Suprapubic skin (tissue), 3 donors: ENCODE data around the gene ALG6.

Experiments used
- CTCF ChIP-seq, 2 donors: fragments of 200-600 bp in 1 of 2; fragments of 450-650 bp in 1 of 2; sonication (generic) in 1 of 2; IDR thresholded peaks; one replicate each; pipeline ENCODE4 v1.5.1; 2016 to 2019; ENCODE audit warnings: antibody characterized with exemption in 2 of 2, mild to moderate bottlenecking in 1 of 2, moderate library complexity in 1 of 2
- POLR2AphosphoS5 ChIP-seq, 3 donors: sonication (generic); formaldehyde crosslinking; IDR thresholded peaks; one replicate each; pipeline ENCODE4 v1.6.1; 2017; ENCODE audit warnings: antibody characterized with exemption in 3 of 3

- TF ChIP-seq POLR2AphosphoS5 (IDR thresholded peaks at IDR 0.05) (no peak), CTCF (IDR thresholded peaks at IDR 0.05) (no peak)
Measured at GRCh38 chr1:63317817-63318152, 49.6 kb upstream of the ALG6 start.
